HG02870 (cell line): ENCODE data around the gene RIOK3.
"Not testable (repeated sequence)": the region's sequence is repeated elsewhere in the genome, so short reads cannot be mapped to it uniquely, and the experiment has no call there.

ENCODE experiments used
- ATAC-seq: cut with Tn5 transposase; IDR thresholded peaks from one replicate; pipeline ENCODE4 v1.9.1; 2021; ENCODE audit warnings: mild to moderate bottlenecking, moderate library complexity; ENCODE audit not compliant: unreplicated experiment

Gene RIOK3

GRCh38 chr18:23452728-23453679 lies at the start of gene RIOK3:
Gene RIOK3 (plus strand): TSS chr18:23453287. CDS start chr18:23453440, 153 bp downstream.
- peak; percentile 98 for ATAC-seq

- no peak for ATAC-seq
Observed at GRCh38 chr18:23403310-23403709, 49.8 kb upstream of the RIOK3 start.

- ATAC-seq: no peak
Observed at GRCh38 chr18:23405636-23406035, 47.5 kb upstream of the RIOK3 start.

GRCh38 chr18:23406271-23406787 lies 46.8 kb upstream of the RIOK3 start:
- ATAC-seq: no peak

- ATAC-seq: no peak
Observed at GRCh38 chr18:23412351-23412964, 40.6 kb upstream of the RIOK3 start.

- no peak for ATAC-seq
Observed at GRCh38 chr18:23415515-23415914, 37.6 kb upstream of the RIOK3 start.

- ATAC-seq: no peak
Observed at GRCh38 chr18:23416298-23416697, 36.8 kb upstream of the RIOK3 start.

- ATAC-seq: no peak
Observed at GRCh38 chr18:23421277-23421676, 31.8 kb upstream of the RIOK3 start.

- ATAC-seq: peak; percentile 91
Observed at GRCh38 chr18:23422751-23423418, 30.2 kb upstream of the RIOK3 start.

GRCh38 chr18:23424616-23425015 lies 28.5 kb upstream of the RIOK3 start:
- no peak for ATAC-seq

- no peak for ATAC-seq
Observed at GRCh38 chr18:23428821-23429220, 24.3 kb upstream of the RIOK3 start.

GRCh38 chr18:23429538-23429937 lies 23.5 kb upstream of the RIOK3 start:
- not testable (repeated sequence) for ATAC-seq

GRCh38 chr18:23433360-23433759 lies 19.7 kb upstream of the RIOK3 start:
- ATAC-seq: no peak

- ATAC-seq: peak; percentile 88
Observed at GRCh38 chr18:23437357-23438045, 15.6 kb upstream of the RIOK3 start.

- no peak for ATAC-seq
Observed at GRCh38 chr18:23438046-23438377, 15.1 kb upstream of the RIOK3 start.

GRCh38 chr18:23438608-23439366 lies 14.3 kb upstream of the RIOK3 start:
- ATAC-seq: no peak

- no peak for ATAC-seq
Observed at GRCh38 chr18:23440131-23440530, 13.0 kb upstream of the RIOK3 start.

- no peak for ATAC-seq
Observed at GRCh38 chr18:23442958-23443357, 10.1 kb upstream of the RIOK3 start.

GRCh38 chr18:23448291-23448690 lies 4.8 kb upstream of the RIOK3 start:
- ATAC-seq: no peak

GRCh38 chr18:23450022-23450421 lies 3.1 kb upstream of the RIOK3 start:
- ATAC-seq: no peak
